ENCODE results near the gene ATOSA.

Gene ATOSA, protein sequence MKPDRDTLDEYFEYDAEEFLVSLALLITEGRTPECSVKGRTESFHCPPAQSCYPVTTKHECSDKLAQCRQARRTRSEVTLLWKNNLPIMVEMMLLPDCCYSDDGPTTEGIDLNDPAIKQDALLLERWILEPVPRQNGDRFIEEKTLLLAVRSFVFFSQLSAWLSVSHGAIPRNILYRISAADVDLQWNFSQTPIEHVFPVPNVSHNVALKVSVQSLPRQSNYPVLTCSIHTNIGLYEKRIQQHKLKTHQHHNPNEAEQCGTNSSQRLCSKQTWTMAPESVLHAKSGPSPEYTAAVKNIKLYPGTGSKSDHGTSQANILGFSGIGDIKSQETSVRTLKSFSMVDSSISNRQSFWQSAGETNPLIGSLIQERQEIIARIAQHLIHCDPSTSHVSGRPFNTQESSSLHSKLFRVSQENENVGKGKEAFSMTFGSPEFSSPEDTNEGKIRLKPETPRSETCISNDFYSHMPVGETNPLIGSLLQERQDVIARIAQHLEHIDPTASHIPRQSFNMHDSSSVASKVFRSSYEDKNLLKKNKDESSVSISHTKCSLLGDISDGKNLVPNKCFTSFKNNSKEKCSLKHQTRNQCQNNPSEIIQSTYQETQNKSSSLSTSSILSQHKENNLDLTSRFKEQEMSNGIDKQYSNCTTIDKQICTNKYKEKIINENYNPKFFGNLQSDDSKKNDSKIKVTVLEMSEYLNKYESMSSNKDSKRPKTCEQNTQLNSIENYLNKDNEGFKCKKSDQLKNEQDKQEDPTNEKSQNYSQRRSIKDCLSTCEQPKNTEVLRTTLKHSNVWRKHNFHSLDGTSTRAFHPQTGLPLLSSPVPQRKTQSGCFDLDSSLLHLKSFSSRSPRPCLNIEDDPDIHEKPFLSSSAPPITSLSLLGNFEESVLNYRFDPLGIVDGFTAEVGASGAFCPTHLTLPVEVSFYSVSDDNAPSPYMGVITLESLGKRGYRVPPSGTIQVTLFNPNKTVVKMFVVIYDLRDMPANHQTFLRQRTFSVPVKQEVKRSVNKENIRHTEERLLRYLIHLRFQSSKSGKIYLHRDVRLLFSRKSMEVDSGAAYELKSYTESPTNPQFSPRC

DNA sequence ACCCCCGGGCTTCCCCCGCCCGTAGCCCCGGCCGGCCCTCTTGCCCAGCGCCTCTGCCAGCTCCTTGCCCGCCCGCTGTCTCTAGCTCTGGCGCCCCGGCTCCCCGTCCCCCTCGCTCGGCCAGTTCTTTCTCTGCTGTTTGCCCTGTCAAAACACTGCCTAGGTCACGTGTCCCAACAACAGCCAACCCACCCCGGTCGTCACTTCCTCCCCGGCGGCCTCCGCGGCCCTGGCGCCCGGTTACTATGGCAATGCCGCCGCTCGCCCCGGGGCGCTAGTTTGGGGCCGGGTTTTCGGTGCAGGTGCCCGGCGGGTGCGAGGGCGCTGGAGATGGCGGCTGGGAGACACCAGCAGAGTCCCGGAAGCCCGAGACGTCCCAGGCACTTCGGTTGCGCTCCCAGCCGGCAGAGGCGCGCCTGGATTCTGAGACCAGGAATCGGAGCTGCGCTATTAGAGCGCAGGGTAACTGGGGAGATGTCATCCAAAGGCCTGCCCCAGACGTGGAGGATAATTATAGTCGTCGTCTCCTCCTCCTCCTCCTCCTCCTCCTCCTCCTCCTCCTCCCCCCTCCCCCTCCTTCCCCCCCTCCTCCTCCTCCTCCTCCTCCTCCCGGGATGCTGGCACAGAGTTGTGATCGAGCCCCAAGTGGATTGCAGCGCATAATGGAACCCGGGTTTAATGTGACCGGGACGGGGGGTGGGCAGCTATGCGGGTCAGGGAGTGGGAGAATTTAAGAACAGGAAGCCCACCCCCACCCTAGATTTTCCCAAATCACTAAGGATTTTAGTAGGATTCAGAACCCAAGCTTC lies at the start of gene ATOSA:
TSS of gene ATOSA (minus strand) at position 157 of the 809 bp plus-strand sequence. CDS start 1,367 bp downstream, outside the sequence.
- DNase-seq (ENCODE audit: low spot score) = peak; percentile 90

DNA sequence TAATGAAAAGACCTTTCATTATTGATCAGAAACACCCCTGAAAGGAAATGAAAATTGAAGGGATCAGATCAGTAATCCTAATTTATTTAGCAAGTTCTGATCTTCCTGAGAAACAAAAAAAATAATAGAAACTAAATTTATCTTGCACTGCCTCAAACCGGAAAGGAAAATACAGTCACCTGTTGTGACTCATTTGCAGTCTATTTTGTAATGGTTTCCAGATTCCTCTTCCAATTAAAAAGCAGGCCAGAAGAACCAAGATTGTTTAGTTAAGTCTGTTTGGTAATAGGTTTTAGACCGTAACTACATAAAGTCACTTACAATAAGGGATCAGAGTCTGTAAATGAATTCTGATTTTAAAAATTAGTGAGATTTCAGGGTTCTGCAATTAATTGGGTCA lies 49.7 kb upstream of the ATOSA start:
- DNase-seq (ENCODE audit: low spot score) = no peak

DNA sequence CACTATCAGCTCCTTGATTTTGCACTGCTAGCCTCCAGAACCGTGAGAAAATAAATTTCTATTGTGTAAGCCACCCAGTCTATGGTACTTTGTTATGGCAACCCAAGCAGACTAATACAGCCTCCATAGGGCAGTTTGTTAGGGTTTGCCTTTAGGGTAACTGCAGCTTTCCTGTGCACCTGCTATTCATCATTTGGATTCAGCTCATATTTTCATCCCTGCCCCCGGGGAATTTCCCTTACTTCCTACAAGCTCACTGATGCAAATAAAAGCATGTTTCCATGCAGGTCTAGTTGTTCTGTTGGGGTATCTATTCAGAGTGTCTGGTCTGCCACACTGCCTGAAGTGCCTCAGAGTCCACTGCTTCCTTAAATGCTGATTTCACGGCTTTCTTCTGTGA lies 48.6 kb upstream of the ATOSA start:
- DNase-seq (ENCODE audit: low spot score) = no peak

DNA sequence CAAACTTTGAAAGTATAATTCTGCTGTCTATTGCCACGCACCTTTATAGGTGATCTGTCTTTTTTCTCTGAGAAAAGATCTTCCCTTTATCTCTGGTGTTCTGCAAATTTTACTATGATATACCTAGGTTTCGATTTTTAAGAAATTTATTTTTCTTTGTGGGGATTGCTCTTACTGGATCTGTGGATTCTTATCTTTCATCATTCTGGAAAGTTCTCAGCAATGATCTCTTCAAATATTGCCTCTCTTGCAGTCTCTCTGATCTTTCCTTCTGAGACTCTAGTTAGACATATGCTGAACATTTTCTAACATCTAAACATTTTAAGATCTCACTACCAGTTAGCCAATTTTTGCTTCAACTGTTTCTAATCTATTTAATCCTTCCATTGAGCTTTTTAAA lies 47.0 kb upstream of the ATOSA start:
- no peak for DNase-seq (ENCODE audit: low spot score)

DNA sequence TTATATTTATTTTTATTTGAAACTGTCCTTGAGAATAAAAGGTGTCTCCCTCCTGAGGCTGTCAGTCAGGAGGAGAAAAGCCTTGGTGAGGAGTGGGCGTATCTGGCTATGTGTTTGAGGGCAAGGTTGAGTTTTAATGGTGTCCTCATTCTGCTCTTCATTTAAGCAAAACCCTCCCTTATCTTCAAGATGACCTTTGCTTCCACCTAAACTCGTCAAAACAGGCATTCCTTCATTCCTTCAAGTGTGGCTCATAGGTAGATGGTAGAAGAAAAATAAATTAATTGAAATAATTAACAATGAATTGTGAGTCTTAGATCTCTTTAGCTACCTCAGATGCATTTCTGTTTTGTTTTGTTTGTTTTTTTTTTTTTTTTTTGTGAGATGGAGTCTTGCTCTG lies 39.4 kb upstream of the ATOSA start:
- DNase-seq (ENCODE audit: low spot score) = no peak

DNA sequence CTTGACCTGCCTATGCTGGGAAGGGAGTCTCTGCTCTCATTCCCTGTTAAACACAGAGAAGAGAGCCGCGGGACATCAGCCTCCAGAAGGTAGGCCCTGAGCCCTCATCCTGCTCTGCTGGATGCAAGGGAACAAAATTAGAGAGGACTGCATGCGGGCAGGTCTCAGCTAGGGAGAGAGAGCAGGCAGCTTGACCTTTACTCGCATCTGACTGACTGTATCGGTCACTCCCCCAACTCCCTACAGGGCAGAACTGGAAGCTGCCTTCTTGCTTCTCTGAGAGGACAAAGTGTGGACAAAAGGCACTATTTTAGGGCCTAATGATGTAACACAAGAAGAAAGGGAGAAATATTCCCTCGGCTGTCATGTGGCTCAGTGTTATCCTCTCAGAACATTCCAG lies 38.7 kb upstream of the ATOSA start:
- DNase-seq (ENCODE audit: low spot score) = no peak

DNA sequence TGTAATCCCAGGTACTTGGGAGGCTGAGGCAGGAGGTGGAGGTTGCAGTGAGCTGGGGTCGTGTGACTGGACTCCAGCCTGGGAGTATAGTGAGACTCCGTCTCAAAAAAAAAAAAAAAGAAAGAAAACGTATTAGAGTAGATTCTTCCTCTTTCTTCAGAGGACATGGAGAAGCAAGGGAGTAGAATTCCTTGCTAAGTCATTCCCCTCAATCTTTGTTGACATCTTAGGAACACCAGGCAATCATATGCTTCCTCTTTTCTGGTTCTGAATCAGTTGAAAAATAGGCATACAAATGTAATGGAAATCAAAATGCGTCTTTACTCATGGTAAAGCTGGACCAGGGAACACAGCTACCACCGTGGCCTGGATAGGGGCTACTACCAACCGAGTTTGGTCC lies 38.3 kb upstream of the ATOSA start:
- no peak for DNase-seq (ENCODE audit: low spot score)

DNA sequence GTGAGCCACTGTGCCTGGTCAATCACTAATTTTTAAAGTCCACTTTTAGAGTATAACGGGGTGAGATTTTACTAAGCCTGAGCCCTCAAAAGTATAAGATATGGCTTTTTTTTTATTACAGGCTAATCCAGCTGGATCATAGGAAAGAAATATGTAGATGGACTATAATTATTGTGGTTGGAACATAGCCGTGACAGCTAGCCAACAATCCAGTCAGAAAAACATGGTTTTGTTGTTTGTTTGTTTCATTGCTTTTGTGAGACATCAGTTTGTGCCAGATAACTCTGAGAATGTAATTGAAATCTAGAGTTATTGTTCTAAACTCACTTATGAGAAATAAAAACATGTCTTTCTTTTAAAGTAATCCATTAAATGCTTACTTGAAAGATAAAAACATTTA lies 37.3 kb upstream of the ATOSA start:
- no peak for DNase-seq (ENCODE audit: low spot score)

DNA sequence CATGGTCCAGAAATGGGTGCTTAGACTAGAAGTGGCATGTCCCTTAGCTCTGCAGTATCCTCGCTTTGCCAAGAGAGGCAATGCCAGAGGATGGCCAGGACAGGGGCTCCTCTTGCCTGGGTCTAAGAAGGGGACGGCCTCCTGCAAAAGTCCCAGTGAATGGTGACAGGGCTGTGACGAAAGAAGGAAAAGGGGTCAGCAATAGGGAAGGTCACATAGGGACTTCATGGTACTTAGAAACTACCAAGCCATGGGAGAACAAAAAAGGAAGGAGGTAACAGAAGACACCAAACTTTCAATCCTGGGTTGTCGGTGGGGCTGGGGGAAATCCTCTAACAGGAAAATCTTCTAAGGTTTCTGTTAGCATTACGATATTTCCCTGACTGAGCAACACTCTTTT lies 36.2 kb upstream of the ATOSA start:
- DNase-seq (ENCODE audit: low spot score) = no peak

DNA sequence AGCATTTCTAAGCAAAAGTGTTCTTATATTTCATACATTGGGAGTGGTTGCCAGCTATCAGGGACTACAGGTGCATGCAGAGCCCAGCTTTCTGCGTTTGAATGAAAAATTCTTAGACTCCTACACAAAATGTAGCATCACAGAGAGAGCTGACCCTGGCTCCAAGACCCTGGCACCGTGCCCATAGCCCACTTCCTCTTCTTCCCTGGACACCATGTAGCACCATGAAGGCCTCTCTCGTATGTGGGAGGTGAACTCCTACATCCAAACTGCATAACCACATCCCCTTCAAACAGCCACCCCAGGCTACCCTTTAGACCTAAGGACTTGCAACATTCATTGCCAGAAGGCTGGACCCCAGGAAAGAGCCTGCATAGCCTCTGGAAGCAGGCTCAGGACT lies 35.8 kb upstream of the ATOSA start:
- DNase-seq (ENCODE audit: low spot score) = no peak

DNA sequence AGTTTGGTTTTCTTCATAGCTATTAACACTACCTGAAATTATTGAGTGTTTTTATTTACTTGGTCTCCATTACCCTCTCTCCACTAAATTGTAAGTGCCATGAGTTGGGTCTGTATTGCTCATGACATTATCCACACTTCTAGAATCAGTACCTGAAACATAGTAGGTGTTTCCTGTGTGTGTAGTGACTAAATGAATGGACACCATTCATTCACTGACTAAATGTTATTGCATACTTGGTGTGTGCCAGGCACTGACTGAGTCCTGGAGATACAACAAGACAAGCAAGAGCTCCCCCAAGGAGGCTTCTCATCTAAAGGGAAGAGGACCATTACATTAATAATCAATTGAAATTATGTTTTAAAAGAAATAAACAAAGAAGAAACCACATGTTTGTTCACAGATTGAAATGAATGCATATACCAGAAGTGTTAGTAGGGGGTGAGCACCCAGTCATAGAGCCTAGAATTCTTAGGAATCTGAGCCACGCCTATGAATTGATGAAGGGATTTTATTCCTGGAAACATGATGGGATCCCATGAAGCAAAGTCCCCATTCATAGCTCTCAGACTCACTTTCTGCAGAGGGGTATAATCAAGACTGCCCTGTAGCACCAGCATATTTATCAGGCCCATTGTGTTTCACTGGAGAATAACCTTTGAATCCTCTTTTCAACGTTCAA lies 31.7 kb upstream of the ATOSA start:
- no peak for DNase-seq (ENCODE audit: low spot score)

DNA sequence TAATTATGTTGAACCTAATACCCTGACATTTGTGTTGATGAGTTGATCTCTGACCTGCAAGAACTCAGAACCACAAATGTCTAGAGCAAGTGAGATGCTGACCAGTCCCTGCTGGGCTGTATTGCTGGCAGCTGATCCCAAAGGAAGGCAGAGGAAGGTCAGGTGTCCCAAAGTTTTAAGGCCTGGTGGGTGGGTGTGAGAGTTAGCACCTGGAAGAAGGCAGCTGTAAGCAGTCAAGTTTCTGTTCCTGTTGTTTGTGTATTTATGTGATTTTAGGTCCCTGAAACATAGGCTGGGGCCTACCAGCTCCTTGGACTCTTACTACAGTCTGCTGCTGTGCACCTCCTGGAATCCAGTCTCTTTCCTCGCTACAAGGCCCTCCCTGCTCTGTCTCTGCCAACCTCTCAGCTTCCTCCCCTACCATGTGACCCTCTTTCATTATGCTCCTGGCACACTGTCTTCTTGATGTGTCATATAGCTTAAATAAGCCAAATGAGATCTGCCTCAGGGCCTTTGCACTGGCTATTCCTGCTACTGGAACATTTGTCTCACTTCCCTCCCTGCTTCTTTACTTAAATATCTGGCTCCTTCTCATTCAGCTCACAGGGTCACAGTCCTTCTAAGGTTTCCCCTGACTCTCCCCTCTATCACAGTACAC lies 31.0 kb upstream of the ATOSA start:
- no peak for DNase-seq (ENCODE audit: low spot score)

DNA sequence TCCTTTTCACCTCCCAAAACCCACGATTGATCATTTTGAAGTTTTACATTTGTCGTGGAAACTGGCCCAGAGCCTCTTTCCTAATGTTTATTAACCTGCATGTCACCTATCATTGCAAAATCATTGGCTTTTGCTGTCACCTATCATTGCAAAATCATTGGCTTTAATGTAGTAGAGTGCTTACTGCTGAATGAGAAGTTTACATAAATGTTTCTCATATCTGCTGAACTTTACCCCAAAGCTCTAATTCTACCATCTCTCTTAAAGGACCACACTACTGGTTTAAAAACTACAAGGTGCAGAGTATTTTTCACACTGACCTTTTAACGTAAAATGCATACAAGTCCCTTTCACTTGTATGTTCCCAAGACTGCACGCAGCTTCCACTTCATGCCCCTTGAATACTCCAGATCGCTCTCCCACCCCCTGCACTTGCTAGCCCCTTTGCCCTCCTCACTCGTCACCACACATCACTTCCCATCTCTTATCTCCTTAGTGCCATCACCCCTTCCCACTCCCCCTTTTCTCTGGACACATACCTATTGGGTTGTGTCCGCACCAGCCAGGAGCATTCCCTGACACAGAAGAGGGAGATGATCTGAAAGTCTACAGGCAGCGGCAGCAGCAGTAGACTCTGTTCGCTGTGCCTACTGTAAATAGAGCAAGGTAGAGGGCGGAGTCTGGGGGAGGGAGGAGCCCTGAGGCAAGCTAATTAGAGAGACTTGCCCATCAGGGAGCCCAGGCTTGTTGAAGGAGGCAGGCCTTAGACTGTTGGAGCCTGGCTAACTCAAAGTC lies 30.2 kb upstream of the ATOSA start:
- DNase-seq (ENCODE audit: low spot score) = no peak

DNA sequence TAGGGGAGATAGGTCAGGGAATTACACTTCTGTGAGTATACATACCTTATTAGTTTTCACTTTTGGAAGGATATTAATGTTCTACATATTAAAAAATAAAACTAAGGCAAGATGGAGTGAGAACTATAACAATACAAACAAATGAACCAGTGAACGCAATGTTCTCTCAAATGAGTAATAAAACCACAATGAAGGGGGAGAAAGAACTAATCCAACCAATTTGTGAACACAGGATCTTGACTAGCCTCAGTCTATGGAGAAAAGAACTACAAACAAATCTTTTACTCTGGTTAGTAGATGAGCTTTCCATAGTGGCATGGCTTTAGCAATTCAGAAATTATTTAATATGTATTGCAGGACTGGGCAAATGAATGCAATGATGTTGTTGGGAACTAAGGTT lies 26.9 kb upstream of the ATOSA start:
- DNase-seq (ENCODE audit: low spot score) = no peak

DNA sequence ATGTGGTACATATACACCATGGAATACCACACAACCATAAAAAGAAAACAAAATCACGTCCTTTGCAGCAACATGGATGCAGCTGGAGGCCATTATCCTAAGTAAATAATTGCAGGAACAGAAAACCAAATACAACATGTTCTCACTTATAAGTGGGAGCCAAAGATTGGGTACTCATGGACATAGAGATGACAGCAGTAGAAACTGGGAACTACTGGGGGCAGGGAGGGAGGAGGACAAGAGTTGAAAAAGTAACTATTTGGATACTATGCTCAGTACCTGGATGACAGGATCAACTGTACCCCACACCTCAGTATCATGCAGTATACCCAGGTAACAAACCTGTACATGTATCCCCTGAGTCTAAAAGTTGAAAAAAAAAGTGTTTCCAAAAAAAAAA lies 23.2 kb upstream of the ATOSA start:
- no peak for DNase-seq (ENCODE audit: low spot score)

DNA sequence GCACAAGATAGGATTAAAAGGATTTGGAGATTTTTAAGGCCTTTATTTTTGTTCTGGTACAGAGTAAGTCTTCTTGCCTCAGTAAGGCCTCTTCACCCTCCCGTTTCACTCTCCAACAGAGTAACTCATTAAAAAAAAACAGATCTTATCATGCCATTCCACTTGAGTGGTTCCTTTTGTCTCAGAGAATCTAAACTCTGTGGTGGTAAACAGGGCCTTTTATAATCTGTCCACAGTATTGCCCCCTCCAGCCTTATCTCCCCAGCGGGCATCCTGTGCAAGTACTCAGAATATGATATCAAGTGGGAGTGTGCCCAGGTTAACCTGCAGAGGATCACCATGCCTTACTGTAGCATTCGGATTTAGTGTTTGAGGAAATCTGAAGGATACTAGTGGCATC lies 20.3 kb upstream of the ATOSA start:
- DNase-seq (ENCODE audit: low spot score) = no peak

DNA sequence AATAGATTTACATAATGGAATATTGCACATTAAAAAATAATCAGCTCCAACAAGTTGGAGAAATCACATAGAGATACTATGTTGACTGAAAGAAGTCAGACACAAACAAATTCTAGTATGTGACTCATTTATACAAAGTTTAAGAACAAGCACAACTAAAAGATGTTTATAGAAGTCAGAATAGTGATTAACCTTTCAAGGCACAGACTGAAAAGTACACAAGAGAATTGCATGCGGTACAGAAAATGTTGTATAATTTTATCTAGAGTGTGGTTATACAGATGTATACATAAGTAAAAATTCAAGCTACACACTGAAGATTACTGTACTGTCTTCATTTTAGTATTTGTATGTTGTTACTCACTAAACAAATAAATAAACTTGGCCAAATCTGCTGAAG lies 19.3 kb upstream of the ATOSA start:
- no peak for DNase-seq (ENCODE audit: low spot score)

DNA sequence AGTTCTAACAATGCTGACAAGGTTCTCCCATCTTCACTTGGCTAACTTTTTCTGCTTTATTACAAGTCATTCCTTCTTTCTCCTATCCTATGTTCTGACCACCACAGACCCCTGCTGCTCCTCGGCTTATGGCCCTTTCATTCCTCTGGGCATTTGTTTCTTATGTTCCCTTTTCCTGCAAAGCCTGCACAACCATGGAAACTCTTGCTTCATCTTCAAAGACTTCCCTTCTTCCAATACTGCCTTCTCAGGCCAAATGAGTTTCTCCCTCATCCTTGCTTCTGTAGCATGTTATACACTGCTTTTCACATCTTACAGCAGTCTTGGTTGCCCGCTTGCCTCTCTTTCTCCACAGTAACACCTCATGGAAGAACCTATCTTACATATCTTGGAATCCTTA lies 17.9 kb upstream of the ATOSA start:
- DNase-seq (ENCODE audit: low spot score) = no peak

DNA sequence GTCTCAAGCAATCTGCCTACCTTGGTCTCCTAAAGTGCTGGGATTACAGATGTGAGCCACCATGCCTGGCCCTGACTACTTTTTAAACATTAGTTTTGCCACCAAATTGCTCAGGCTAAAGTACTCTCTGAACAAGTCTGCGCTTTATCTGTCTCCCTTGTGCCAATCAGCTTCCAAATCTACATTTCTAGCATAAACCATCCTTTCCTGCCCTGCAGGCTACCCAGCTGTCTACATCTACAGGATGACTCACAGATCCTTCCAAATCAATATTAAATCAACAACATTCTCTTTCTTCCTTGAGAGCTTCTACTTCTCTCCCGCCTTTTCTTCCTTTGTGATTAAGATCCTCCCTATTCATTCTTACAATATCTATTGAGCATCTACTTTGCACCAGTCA lies 16.0 kb upstream of the ATOSA start:
- DNase-seq (ENCODE audit: low spot score) = no peak

DNA sequence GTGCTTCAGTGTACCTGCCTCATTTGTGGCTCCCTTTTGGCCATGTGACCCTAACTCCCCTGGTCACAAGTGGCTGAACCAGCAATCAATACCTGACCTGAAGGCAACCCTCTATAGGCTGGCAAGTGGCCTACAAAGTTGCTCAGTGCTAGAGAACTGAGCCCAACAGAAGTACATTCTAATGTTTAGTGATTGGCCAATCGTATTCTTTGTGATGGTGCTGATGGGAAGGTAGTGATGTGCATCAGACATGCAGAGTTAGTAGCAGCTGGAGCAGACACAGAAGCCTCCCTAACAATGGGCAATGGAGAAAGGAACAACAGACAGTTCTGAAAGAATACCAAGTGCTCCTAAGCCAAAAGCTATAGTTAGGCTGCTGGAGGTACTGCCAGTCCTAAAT lies 10.4 kb upstream of the ATOSA start:
- no peak for DNase-seq (ENCODE audit: low spot score)
